ENCODE results near the gene GNAO1.

GNAO1 gene

GRCh38 chr16:56238188-56238587, 46.9 kb downstream of the GNAO1 start:
- no peak for DNase-seq (ENCODE audit: low read depth in 3 of 3)

- DNase-seq (ENCODE audit: low read depth in 3 of 3) = no peak
Measured at GRCh38 chr16:56241596-56241995, 50.3 kb downstream of the GNAO1 start.

- DNase-seq (ENCODE audit: low read depth in 3 of 3) = no peak
Measured at GRCh38 chr16:56242740-56243139, 51.5 kb downstream of the GNAO1 start.

- DNase-seq (ENCODE audit: low read depth in 3 of 3) = no peak
Measured at GRCh38 chr16:56244612-56245011, 53.3 kb downstream of the GNAO1 start.

- DNase-seq (ENCODE audit: low read depth in 3 of 3) = no peak
Measured at GRCh38 chr16:56245197-56245596, 53.9 kb downstream of the GNAO1 start.

- no peak for DNase-seq (ENCODE audit: low read depth in 3 of 3)
Measured at GRCh38 chr16:56246051-56246817, 54.9 kb downstream of the GNAO1 start.

GRCh38 chr16:56247018-56247417, 55.7 kb downstream of the GNAO1 start:
- no peak for DNase-seq (ENCODE audit: low read depth in 3 of 3)

- DNase-seq (ENCODE audit: low read depth in 3 of 3) = no peak
Measured at GRCh38 chr16:56247808-56248207, 56.5 kb downstream of the GNAO1 start.

- no peak for DNase-seq (ENCODE audit: low read depth in 3 of 3)
Measured at GRCh38 chr16:56252835-56253234, 61.5 kb downstream of the GNAO1 start.

- no peak for DNase-seq (ENCODE audit: low read depth in 3 of 3)
Measured at GRCh38 chr16:56255904-56256303, 64.6 kb downstream of the GNAO1 start.

GRCh38 chr16:56257239-56257638, 66.0 kb downstream of the GNAO1 start:
- DNase-seq (ENCODE audit: low read depth in 3 of 3) = no peak

GRCh38 chr16:56257666-56258342, 66.5 kb downstream of the GNAO1 start:
- no peak for DNase-seq (ENCODE audit: low read depth in 3 of 3)

- DNase-seq (ENCODE audit: low read depth in 3 of 3) = no peak
Measured at GRCh38 chr16:56258508-56259424, 67.5 kb downstream of the GNAO1 start.

GRCh38 chr16:56259425-56259779, 68.1 kb downstream of the GNAO1 start:
- DNase-seq (ENCODE audit: low read depth in 3 of 3) = no peak

GRCh38 chr16:56260378-56261160, 69.3 kb downstream of the GNAO1 start:
- no peak for DNase-seq (ENCODE audit: low read depth in 3 of 3)

GRCh38 chr16:56261656-56262055, 70.4 kb downstream of the GNAO1 start:
- no peak for DNase-seq (ENCODE audit: low read depth in 3 of 3)

- DNase-seq (ENCODE audit: low read depth in 3 of 3) = peak in 2 of 3 experiments; percentile 9 to 20
Measured at GRCh38 chr16:56262148-56262547, 70.9 kb downstream of the GNAO1 start.

GRCh38 chr16:56262551-56263245, 71.4 kb downstream of the GNAO1 start:
- no peak for DNase-seq (ENCODE audit: low read depth in 3 of 3)

- no peak for DNase-seq (ENCODE audit: low read depth in 3 of 3)
Measured at GRCh38 chr16:56263711-56264608, 72.7 kb downstream of the GNAO1 start.

- DNase-seq (ENCODE audit: low read depth in 3 of 3) = no peak
Measured at GRCh38 chr16:56264609-56264972, 73.3 kb downstream of the GNAO1 start.

Measured in stimulated activated CD4-positive, alpha-beta T cell treated with anti-CD3 and anti-CD28 coated beads, TNF-alpha, amount 100 ng/mL, for 4 hours (primary cell).